DOHH2 (cell line): Measurements from ENCODE around the gene DNTT.

Source experiments
- H3F3A ChIP-seq: fragments of 200-600 bp; sonication (generic), shearing (Covaris generic); 2 replicates; pipeline ENCODE4 v1.6.0; 2016; ENCODE audit warnings: antibody characterized with exemption, mild to moderate bottlenecking; ENCODE audit not compliant: control insufficient read depth, insufficient read depth
- H3K27ac ChIP-seq: fragments of 200-600 bp; sonication (generic); 2 replicates; pipeline ENCODE4 v1.5.1; 2014; ENCODE audit warnings: low read depth, mild to moderate bottlenecking, low read length, moderate library complexity
- H3K27me3 ChIP-seq: fragments of 200-600 bp; sonication (generic); 2 replicates; pipeline ENCODE4 v1.6.1; 2014; ENCODE audit warnings: mild to moderate bottlenecking, low read length, mixed read lengths; ENCODE audit not compliant: control insufficient read depth
- H3K36me3 ChIP-seq: fragments of 200-600 bp; sonication (generic); 2 replicates; pipeline ENCODE4 v1.6.1; 2014; ENCODE audit warnings: mild to moderate bottlenecking, low read length, moderate library complexity, mixed read lengths; ENCODE audit not compliant: control insufficient read depth
- H3K4me1 ChIP-seq: fragments of 200-600 bp; sonication (generic); 2 replicates; pipeline ENCODE4 v1.6.1; 2014; ENCODE audit warnings: mild to moderate bottlenecking, low read length, mixed read lengths; ENCODE audit not compliant: control insufficient read depth
- H3K4me2 ChIP-seq: fragments of 200-600 bp; sonication (generic); 2 replicates; pipeline ENCODE4 v1.6.0; 2014; ENCODE audit warnings: mild to moderate bottlenecking, low read length, moderate library complexity
- H3K4me3 ChIP-seq: fragments of 200-600 bp; sonication (generic); 2 replicates; pipeline ENCODE4 v1.5.1; 2014; ENCODE audit warnings: mild to moderate bottlenecking, low read length, mixed read lengths
- H3K79me2 ChIP-seq: fragments of 200-600 bp; sonication (generic); 2 replicates; pipeline ENCODE4 v1.6.1; 2014; ENCODE audit warnings: mild to moderate bottlenecking, low read length, mixed read lengths; ENCODE audit not compliant: control insufficient read depth
- H3K9me2 ChIP-seq: fragments of 200-600 bp; sonication (generic); replicated peaks from 2 replicates; pipeline ENCODE4 v1.6.1; 2014; ENCODE audit warnings: mild to moderate bottlenecking, low read length, mixed read lengths; ENCODE audit not compliant: control insufficient read depth
- H3K9me3 ChIP-seq: fragments of 200-600 bp; sonication (generic); 2 replicates; pipeline ENCODE4 v1.6.1; 2014; ENCODE audit warnings: antibody characterized with exemption, low read length, mixed read lengths; ENCODE audit not compliant: control insufficient read depth, insufficient read depth
- H4K20me1 ChIP-seq: fragments of 200-600 bp; sonication (generic); 2 replicates; pipeline ENCODE4 v1.6.0; 2014; ENCODE audit warnings: low read depth, mild to moderate bottlenecking, antibody characterized with exemption, low read length, moderate library complexity; ENCODE audit not compliant: control insufficient read depth, insufficient read depth
- EZH2phosphoT487 ChIP-seq: fragments of 200-600 bp; sonication (generic); IDR thresholded peaks from 2 replicates; pipeline ENCODE4 v1.6.1; 2017; ENCODE audit warnings: borderline replicate concordance, mild to moderate bottlenecking, antibody characterized with exemption, low read length, moderate library complexity, mixed read lengths
- TF ChIP-seq, protein P1 (sequence below): fragments of 200-600 bp; sonication (generic); IDR thresholded peaks from one replicate; pipeline ENCODE4 v1.5.1; 2014; ENCODE audit warnings: antibody characterized with exemption, mild to moderate bottlenecking, low read depth, low read length; ENCODE audit not compliant: poor library complexity, severe bottlenecking

The DNTT gene

DNA sequence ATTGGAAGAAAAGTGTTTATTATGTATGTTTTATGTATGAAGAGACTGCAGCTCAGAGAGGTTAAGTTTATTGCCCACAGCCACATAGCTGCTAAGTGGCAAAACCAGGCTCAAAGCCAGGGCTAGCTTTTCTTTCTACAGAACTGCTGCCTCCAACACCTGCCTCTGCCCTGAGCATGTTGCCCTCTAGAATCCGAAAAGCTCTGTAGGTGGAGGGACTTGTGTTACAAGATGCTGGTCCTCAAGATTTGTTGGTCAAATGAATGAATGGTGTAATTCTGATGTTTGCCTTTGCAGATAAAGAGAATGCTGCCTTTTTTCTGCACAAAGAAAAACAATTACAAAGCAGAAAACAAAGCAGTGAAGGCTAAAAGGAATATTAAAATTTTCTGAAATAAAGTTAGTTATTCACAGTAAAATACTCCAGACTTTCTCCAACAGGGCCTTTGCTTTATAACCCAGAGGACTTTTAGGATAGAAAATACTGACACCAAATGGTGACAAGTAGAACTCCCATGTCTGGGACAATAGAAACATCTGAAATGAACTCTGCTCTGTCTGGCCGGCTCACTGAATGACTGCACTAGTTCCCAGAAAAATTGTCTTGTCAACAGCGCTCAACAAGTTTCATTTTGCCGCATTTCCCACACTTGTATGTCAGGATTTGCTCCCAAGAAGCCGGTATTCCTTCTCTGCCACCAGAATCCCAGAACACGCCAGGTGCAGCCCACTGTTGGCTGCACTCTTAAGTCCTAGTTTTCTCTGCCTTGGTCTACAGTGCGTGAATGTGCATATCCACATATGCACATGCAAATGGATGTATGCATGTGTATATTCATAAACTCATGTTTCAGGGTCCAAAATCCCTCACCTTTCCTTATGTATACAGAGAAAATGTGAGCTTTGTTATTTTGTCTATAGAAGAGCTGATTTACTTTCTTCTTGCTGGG lies 11.0 kb upstream of the DNTT start:
- Histone ChIP-seq H3F3A (peaks cover 35% of the 10 kb centered on the region), H3K27ac (peak overlapping the region; percentile 97), H3K4me2 (peak overlapping the region; percentile 76), H3K4me3 (peak overlapping the region; percentile 38; the same call in 1 of the 2 replicates), H3K4me1 (peaks cover 88% of the 10 kb centered on the region), H3K9me3 (no peaks in the 10 kb centered on the region), H3K9me2 (no peaks in the 10 kb centered on the region), H4K20me1 (no peaks in the 10 kb centered on the region), H3K79me2 (peaks cover 9% of the 10 kb centered on the region), H3K36me3 (no peaks in the 10 kb centered on the region; the same call in 1 of the 2 replicates), H3K27me3 (no peaks in the 10 kb centered on the region)
- no peak for TF ChIP-seq EZH2phosphoT487
- TF ChIP-seq, protein P1, sequence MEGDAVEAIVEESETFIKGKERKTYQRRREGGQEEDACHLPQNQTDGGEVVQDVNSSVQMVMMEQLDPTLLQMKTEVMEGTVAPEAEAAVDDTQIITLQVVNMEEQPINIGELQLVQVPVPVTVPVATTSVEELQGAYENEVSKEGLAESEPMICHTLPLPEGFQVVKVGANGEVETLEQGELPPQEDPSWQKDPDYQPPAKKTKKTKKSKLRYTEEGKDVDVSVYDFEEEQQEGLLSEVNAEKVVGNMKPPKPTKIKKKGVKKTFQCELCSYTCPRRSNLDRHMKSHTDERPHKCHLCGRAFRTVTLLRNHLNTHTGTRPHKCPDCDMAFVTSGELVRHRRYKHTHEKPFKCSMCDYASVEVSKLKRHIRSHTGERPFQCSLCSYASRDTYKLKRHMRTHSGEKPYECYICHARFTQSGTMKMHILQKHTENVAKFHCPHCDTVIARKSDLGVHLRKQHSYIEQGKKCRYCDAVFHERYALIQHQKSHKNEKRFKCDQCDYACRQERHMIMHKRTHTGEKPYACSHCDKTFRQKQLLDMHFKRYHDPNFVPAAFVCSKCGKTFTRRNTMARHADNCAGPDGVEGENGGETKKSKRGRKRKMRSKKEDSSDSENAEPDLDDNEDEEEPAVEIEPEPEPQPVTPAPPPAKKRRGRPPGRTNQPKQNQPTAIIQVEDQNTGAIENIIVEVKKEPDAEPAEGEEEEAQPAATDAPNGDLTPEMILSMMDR = peak; percentile 68

DNA sequence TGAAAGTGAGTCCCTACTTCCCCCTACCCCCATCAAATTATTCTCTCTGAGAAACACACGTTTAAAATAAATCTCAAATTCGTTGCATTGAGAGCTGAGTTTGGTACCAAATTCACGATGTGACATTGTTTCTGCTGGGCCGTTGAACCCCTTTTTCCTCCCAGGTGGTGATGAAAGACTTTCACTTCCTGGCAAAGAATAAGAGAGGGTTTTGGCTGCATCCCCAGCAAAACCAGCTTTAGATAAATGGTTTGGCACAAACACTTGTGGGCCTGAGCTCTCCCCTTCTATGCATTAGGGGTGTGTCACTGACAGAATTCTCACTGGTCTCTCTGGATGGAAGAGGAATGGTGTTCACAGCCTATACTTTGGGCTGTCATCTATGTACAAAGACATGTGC lies 8.8 kb upstream of the DNTT start:
- H3K27ac ChIP-seq = peak overlapping the region; percentile 33; the same call in 1 of the 2 replicates

DNA sequence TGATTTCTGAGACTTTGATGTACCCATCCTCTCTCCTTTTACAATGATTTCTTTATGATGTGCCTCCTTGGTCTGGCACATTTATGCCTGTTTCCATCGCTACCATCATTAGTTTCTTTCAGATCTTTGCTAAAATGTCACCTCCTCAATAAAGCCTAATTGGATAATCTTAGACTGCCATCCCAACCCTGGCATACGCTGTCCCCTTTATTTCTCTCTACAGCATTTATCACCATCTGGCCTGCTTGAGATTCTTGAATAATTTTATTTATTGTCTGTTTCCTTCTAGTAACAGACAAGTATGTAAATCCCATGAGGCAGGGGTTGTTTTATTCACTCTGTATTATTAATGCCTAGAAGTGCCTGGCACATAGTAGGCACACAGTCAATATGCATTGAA lies 6.7 kb upstream of the DNTT start:
- H3K27ac ChIP-seq = no peak overlapping the region
- peaks cover 72% of the 10 kb centered on the region for H3K4me1 ChIP-seq
- no peaks in the 10 kb centered on the region for H4K20me1 ChIP-seq
- H3K4me3 ChIP-seq = no peak overlapping the region
- no peaks in the 10 kb centered on the region for H3K9me3 ChIP-seq
- no peaks in the 10 kb centered on the region for H3K27me3 ChIP-seq
- H3K79me2 ChIP-seq = no peaks in the 10 kb centered on the region
- no peak overlapping the region for H3K4me2 ChIP-seq
- H3K9me2 ChIP-seq = no peaks in the 10 kb centered on the region
- H3K36me3 ChIP-seq = no peaks in the 10 kb centered on the region
- peaks cover 7% of the 10 kb centered on the region for H3F3A ChIP-seq
- TF ChIP-seq EZH2phosphoT487 = no peak
- TF ChIP-seq, protein P1 = no peak

More for the DNA sequence above, 8.8 kb upstream of the DNTT start:
- Histone ChIP-seq H3K4me3 (peak overlapping the region; percentile 19; the same call in 1 of the 2 replicates), H3K9me3 (no peaks in the 10 kb centered on the region), H3K79me2 (peaks cover 3% of the 10 kb centered on the region; the same call in 1 of the 2 replicates), H3K36me3 (no peaks in the 10 kb centered on the region), H3F3A (peaks cover 16% of the 10 kb centered on the region), H3K4me1 (peaks cover 89% of the 10 kb centered on the region), H3K27me3 (no peaks in the 10 kb centered on the region), H3K9me2 (no peaks in the 10 kb centered on the region), H3K4me2 (peak overlapping the region; percentile 42), H4K20me1 (no peaks in the 10 kb centered on the region)
- TF ChIP-seq, protein P1 = no peak
- TF ChIP-seq EZH2phosphoT487 = no peak
